HG03025 (cell line): ENCODE results near the gene DPH1.

Source experiments
- ATAC-seq: cut with Tn5 transposase; IDR thresholded peaks from one replicate; pipeline ENCODE4 v1.9.1; 2021; ENCODE audit warnings: mild to moderate bottlenecking, moderate library complexity; ENCODE audit not compliant: unreplicated experiment, low FRiP score

DPH1 gene

GRCh38 chr17:2048805-2049204 lies 18.9 kb downstream of the DPH1 start:
- ATAC-seq = no peak

GRCh38 chr17:2049333-2050299 lies 19.7 kb downstream of the DPH1 start:
- ATAC-seq = peak; percentile 43

GRCh38 chr17:2050300-2051060 lies 20.5 kb downstream of the DPH1 start:
- ATAC-seq = no peak

- no peak for ATAC-seq
Observed at GRCh38 chr17:2051061-2051932, 21.3 kb downstream of the DPH1 start.

GRCh38 chr17:2051933-2052559 lies 22.1 kb downstream of the DPH1 start:
- ATAC-seq = no peak

GRCh38 chr17:2053380-2054261 lies 23.7 kb downstream of the DPH1 start:
- no peak for ATAC-seq

GRCh38 chr17:2054262-2054511 lies 24.2 kb downstream of the DPH1 start:
- ATAC-seq = no peak

- ATAC-seq = no peak
Observed at GRCh38 chr17:2054512-2055291, 24.7 kb downstream of the DPH1 start, which contains the start of gene HIC1. TSS of gene HIC1 (plus strand) at chr17:2055103. CDS start at chr17:2056691, 1,588 bp downstream.

GRCh38 chr17:2055292-2056205 lies 25.6 kb downstream of the DPH1 start:
- ATAC-seq = no peak

- ATAC-seq = no peak
Observed at GRCh38 chr17:2056206-2057174, 26.5 kb downstream of the DPH1 start.

GRCh38 chr17:2057175-2057759 lies 27.3 kb downstream of the DPH1 start:
- ATAC-seq = no peak

- ATAC-seq = no peak
Observed at GRCh38 chr17:2057760-2058585, 28.0 kb downstream of the DPH1 start.

GRCh38 chr17:2058586-2059546 lies 28.9 kb downstream of the DPH1 start:
- no peak for ATAC-seq
